K562 (cell line): ENCODE data around the gene BTBD1. TPM values are rescaled to one million over a fixed set of nuclear protein-coding genes. Genes with fewer than 3 reads are reported as not detected.

Experiments used
- ATAC-seq: fragments of 200-7000 bp; cut with Tn5 transposase; 3 replicates; pipeline ENCODE4 v1.9.1; 2020; ENCODE audit warnings: moderate library complexity
- BruUV-seq: library from RNA; stranded (reverse); fragments of 400-500 nt; replicated peaks from 2 replicates; lab custom pipeline; 2021; lab: Mats Ljungman, UMichigan
- CTCF ChIA-PET: fragments of 300-600 bp; formaldehyde crosslinking; extraction: SDS; loops from one replicate; lab custom pipeline; 2021; ENCODE audit warnings: low intra/inter-chr PET ratio; lab: Yijun Ruan, JAX
- POLR2A ChIA-PET: fragments of 300-600, 350-650 bp; sonication (Branson Sonifier 250); formaldehyde crosslinking; extraction: SDS; loops from one replicate; lab custom pipeline; 2021; ENCODE audit warnings: antibody characterized with exemption, inconsistent platforms; lab: Yijun Ruan, JAX
- DNase-seq, 4 experiments: peaks; one replicate each; pipeline versions ENCODE4 v3.0.0 to v3.0.0-alpha.2; 2011 to 2018; ENCODE audit warnings: low spot score in 3 of 4, mixed read lengths in 3 of 4; ENCODE audit errors: extremely low read depth in 1 of 4
- FAIRE-seq: peaks from 2 replicates; lab custom pipeline; 2011; peaks lifted over from hg19 to GRCh38; lab: Jason Lieb, UNC
- H2AFZ ChIP-seq: 2 replicates; pipeline ENCODE4 v1.6.0; 2011; ENCODE audit warnings: low read depth, low read length, control low read depth, inconsistent platforms
- H3K27ac ChIP-seq: fragments of 200-600 bp; 3 replicates; pipeline ENCODE4 v1.8.0; 2011; ENCODE audit warnings: low read depth, mild to moderate bottlenecking, control low read depth, inconsistent platforms, low read length, moderate library complexity, mixed read lengths; ENCODE audit errors: extremely low read depth
- H3K27me3 ChIP-seq, 2 experiments: fragments of 300-600 bp in 1 of 2; 2 replicates in 1 of 2; 3 replicates in 1 of 2; pipeline versions ENCODE4 v1.6.0 to v1.8.0; 2011; ENCODE audit warnings: inconsistent platforms in 2 of 2, low read length in 2 of 2, mild to moderate bottlenecking in 1 of 2, mixed read lengths in 1 of 2, moderate library complexity in 1 of 2; ENCODE audit not compliant: control insufficient read depth in 2 of 2, insufficient read depth in 2 of 2
- H3K36me3 ChIP-seq: fragments of 300-600 bp; 3 replicates; pipeline ENCODE4 v1.8.0; 2011; ENCODE audit warnings: mild to moderate bottlenecking, low read length, inconsistent platforms; ENCODE audit not compliant: control insufficient read depth, insufficient read depth
- H3K4me1 ChIP-seq, 2 experiments: fragments of 200-600 bp in 1 of 2; replicated peaks in 1 of 2; 2 replicates in 1 of 2; 3 replicates in 1 of 2; pipeline versions ENCODE4 v1.5.1 to v1.8.0; 2011; ENCODE audit warnings: inconsistent platforms in 2 of 2, low read length in 2 of 2, mild to moderate bottlenecking in 1 of 2, mixed read lengths in 1 of 2, moderate library complexity in 1 of 2; ENCODE audit not compliant: control insufficient read depth in 2 of 2, insufficient read depth in 2 of 2
- H3K4me2 ChIP-seq: 2 replicates; pipeline ENCODE4 v1.6.1; 2011; ENCODE audit warnings: low read length, control low read depth, inconsistent platforms, mixed read lengths; ENCODE audit not compliant: insufficient read depth
- H3K4me3 ChIP-seq: fragments of 200-600 bp; sonication (generic), shearing (Covaris generic); 2 replicates; pipeline ENCODE4 v1.5.1; 2016; ENCODE audit warnings: control low read depth, inconsistent platforms
- H3K79me2 ChIP-seq: fragments of 200-600 bp; 3 replicates; pipeline ENCODE4 v1.8.0; 2011; ENCODE audit warnings: low read length, inconsistent platforms; ENCODE audit not compliant: control insufficient read depth, insufficient read depth
- H3K9ac ChIP-seq, 2 experiments: 2 replicates each; pipeline versions ENCODE4 v1.6.0 to v1.6.1; 2011; ENCODE audit warnings: low read depth in 2 of 2, low read length in 2 of 2, control low read depth in 1 of 2, inconsistent platforms in 1 of 2, mild to moderate bottlenecking in 1 of 2, mixed read lengths in 1 of 2; ENCODE audit not compliant: insufficient read depth in 1 of 2
- H3K9me1 ChIP-seq: one replicate; pipeline ENCODE4 v1.6.0; 2011; ENCODE audit warnings: inconsistent platforms, mild to moderate bottlenecking, low read length, moderate library complexity; ENCODE audit not compliant: control insufficient read depth, insufficient read depth
- H3K9me3 ChIP-seq: replicated peaks from 2 replicates; pipeline ENCODE4 v1.5.1; 2011; ENCODE audit warnings: low read depth, low read length, inconsistent platforms; ENCODE audit not compliant: control insufficient read depth, insufficient read depth
- H4K20me1 ChIP-seq: replicated peaks from 2 replicates; pipeline ENCODE4 v1.6.1; 2011; ENCODE audit warnings: low read length, inconsistent platforms, mixed read lengths; ENCODE audit not compliant: control insufficient read depth, insufficient read depth
- DPF2 ChIP-seq: fragments of 450-650 bp; IDR thresholded peaks from 2 replicates; pipeline ENCODE4 v1.6.1; 2016
- ETS2 ChIP-seq: IDR thresholded peaks from 2 replicates; pipeline ENCODE4 v1.6.1; 2016; ENCODE audit warnings: borderline replicate concordance, missing genetic modification characterization, mild to moderate bottlenecking, moderate library complexity, missing compliant biosample characterization; ENCODE audit not compliant: poor library complexity, severe bottlenecking
- ETV5 ChIP-seq: sonication (generic); formaldehyde crosslinking; IDR thresholded peaks from 2 replicates; pipeline ENCODE4 v1.4.0; 2020; ENCODE audit warnings: low read depth, mild to moderate bottlenecking, missing genetic modification reagents
- HMGN3 ChIP-seq: IDR thresholded peaks from 2 replicates; pipeline ENCODE4 v1.6.1; 2011; ENCODE audit warnings: borderline replicate concordance, low read depth, mild to moderate bottlenecking, mixed read lengths, low read length; ENCODE audit not compliant: insufficient read length; ENCODE audit errors: extremely low read depth
- MLX ChIP-seq, 2 experiments: fragments of 450-650 bp in 1 of 2; sonication (generic) in 1 of 2; formaldehyde crosslinking; conservative IDR thresholded peaks; 2 replicates each; pipeline versions ENCODE4 v1.4.0 to v1.8.1; 2020 to 2022; ENCODE audit warnings: mild to moderate bottlenecking in 1 of 2, missing genetic modification reagents in 1 of 2
- OTX1 ChIP-seq: fragments of 450-650 bp; formaldehyde crosslinking; IDR thresholded peaks from 2 replicates; pipeline ENCODE4 v1.4.0; 2022; ENCODE audit warnings: mild to moderate bottlenecking
- PHTF2 ChIP-seq: fragments of 250-450 bp; sonication (Bioruptor Pico); IDR thresholded peaks from 2 replicates; pipeline ENCODE4 v1.5.0; 2021; ENCODE audit warnings: mild to moderate bottlenecking
- RBFOX2 ChIP-seq: fragments of 200-400 bp; formaldehyde crosslinking; IDR thresholded peaks from 2 replicates; pipeline ENCODE4 v1.6.1; 2017; ENCODE audit warnings: low read depth, mild to moderate bottlenecking, low read length, moderate library complexity
- SAFB ChIP-seq: fragments of 200-400 bp; formaldehyde crosslinking; IDR thresholded peaks from 2 replicates; pipeline ENCODE4 v1.6.1; 2017; ENCODE audit warnings: low read depth, low read length, borderline replicate concordance
- SFPQ ChIP-seq: fragments of 200-400 bp; formaldehyde crosslinking; IDR thresholded peaks from 2 replicates; pipeline ENCODE4 v1.6.1; 2017; ENCODE audit warnings: mild to moderate bottlenecking, low read depth, low read length, moderate library complexity
- SRSF1 ChIP-seq: fragments of 200-400 bp; formaldehyde crosslinking; IDR thresholded peaks from 2 replicates; pipeline ENCODE4 v1.6.1; 2017; ENCODE audit warnings: mild to moderate bottlenecking, low read depth, low read length, moderate library complexity
- STAG1 ChIP-seq: sonication (generic); formaldehyde crosslinking; IDR thresholded peaks from 2 replicates; pipeline ENCODE4 v1.5.0; 2020; ENCODE audit warnings: missing genetic modification reagents, borderline replicate concordance
- STAT5B ChIP-seq: fragments of 250-450 bp; sonication (Bioruptor Pico); IDR thresholded peaks from 2 replicates; pipeline ENCODE4 v1.8.0; 2021; ENCODE audit warnings: mild to moderate bottlenecking, inconsistent platforms
- TFAM ChIP-seq: fragments of 250-450 bp; sonication (Bioruptor Pico); conservative IDR thresholded peaks from 2 replicates; pipeline ENCODE4 v1.5.0; 2021; ENCODE audit warnings: mild to moderate bottlenecking, moderate library complexity
- UBTF ChIP-seq, 2 experiments: IDR thresholded peaks; 2 replicates each; pipeline ENCODE4 v1.6.1; 2012; ENCODE audit warnings: improper control_type of control experiment in 2 of 2, low read depth in 2 of 2, low read length in 2 of 2, borderline replicate concordance in 1 of 2
- ZEB2 ChIP-seq: fragments of 450-650 bp; IDR thresholded peaks from 2 replicates; pipeline ENCODE4 v1.6.1; 2016
- ZNF57 ChIP-seq: fragments of 450-650 bp; formaldehyde crosslinking; IDR thresholded peaks from 2 replicates; pipeline ENCODE4 v1.4.0; 2020; ENCODE audit warnings: mild to moderate bottlenecking, moderate library complexity
- ZNF644 ChIP-seq: fragments of 200-800 bp; sonication (Bioruptor generic); IDR thresholded peaks from 2 replicates; pipeline ENCODE4 v1.6.1; 2016; ENCODE audit warnings: low read depth, missing genetic modification characterization, missing compliant biosample characterization
- ZNF696 ChIP-seq: fragments of 250-450 bp; sonication (Bioruptor Pico); conservative IDR thresholded peaks from 2 replicates; pipeline ENCODE4 v1.4.0; 2020; ENCODE audit warnings: mild to moderate bottlenecking, moderate library complexity
- WGBS: fragments of 100-300 bp; shearing (Covaris generic); methylation state at CpG from one replicate; pipeline ENCODE4 v1.1.6; 2016; ENCODE audit warnings: low coverage, mixed read lengths; ENCODE audit not compliant: insufficient coverage; ENCODE audit errors: missing lambda C conversion rate; 5-methylcytosine and 5-hydroxymethylcytosine counted together
- in situ Hi-C: fragments of 300-500 bp; cut with MboI; formaldehyde crosslinking; loops from 4 replicates; pipeline ENCODE4 v1.15.0; 2018; ENCODE audit warnings: inconsistent platforms, mixed read lengths
- intact Hi-C: fragments of 100-400 bp; cut with micrococcal nuclease; formaldehyde crosslinking; loops from 2 replicates; pipeline ENCODE4 v1.14.2; 2022
- polyA plus RNA-seq, 8 experiments: library from polyadenylated mRNA; depleted of rRNA in 4 of 8; stranded (reverse) in 5 of 8; unstranded in 3 of 8; fragments of >200 nt; fragmentation: Nextera tagmentation in 2 of 8; fragmentation: Illumina TruSeq in 1 of 8; extraction: Ambion mirVana in 2 of 8; extraction: Trizol in 1 of 8; gene quantifications; 2 replicates each; pipeline versions ENCODE4 v1.2.1 to v1.2.3, GENCODE V29; 2011 to 2014; ENCODE audit warnings: inconsistent platforms in 1 of 8, missing spikeins in 1 of 8
- total RNA-seq, 7 experiments: library from RNA; depleted of rRNA in 6 of 7; stranded (reverse); fragments of >200 nt in 6 of 7; fragmentation: Illumina TruSeq in 2 of 7; extraction: Trizol in 2 of 7; gene quantifications; 2 replicates each; pipeline versions ENCODE4 v1.2.1 to v1.2.3, GENCODE V29; 2011 to 2021; ENCODE audit warnings: low replicate concordance in 1 of 7

BTBD1 gene
- total and polyA plus RNA-seq, 9 of the 15 experiments (the other 6 are each of a cell fraction or from before 2014, with no cell fraction given): 19.4 to 106 (median 90.4) TPM

GRCh38 chr15:83107841-83108181, 40.8 kb upstream of the BTBD1 start:
- Histone ChIP-seq H3K9me3 (no peaks in the 10 kb centered on the region), H3K27ac (no peak overlapping the region; the same call in 2 of the 3 replicates), H3K4me2 (peak overlapping the region; percentile 64), H3K79me2 (no peaks in the 10 kb centered on the region), H3K9me1 (no peaks in the 10 kb centered on the region), H3K27me3 (no peaks in the 10 kb centered on the region; a peak in 1 of 5 replicates), H3K4me3 (peak overlapping the region; percentile 51), H2AFZ (peak overlapping the region; percentile 67), H3K9ac (peak overlapping the region; percentile 41 to 88; a peak in 3 of 4 replicates), H3K36me3 (no peaks in the 10 kb centered on the region), H3K4me1 (peaks cover 18 to 24% of the 10 kb centered on the region in 2 experiments; a peak in 4 of 5 replicates), H4K20me1 (no peaks in the 10 kb centered on the region)
- POLR2A ChIA-PET: interaction anchor here (1.5 kb wide), 1 partner anchor 15 kb away, joined by 5 read pairs; no protein-coding TSS in a partner anchor
- CTCF ChIA-PET: no interaction called here
- no peak for ATAC-seq
- in situ Hi-C loops (no loop called here), intact Hi-C loops (loop anchor here (2.0 to 5.0 kb wide), 4 partner anchors 15 to 99 kb away; partner anchors contain the start of genes BTBD1, C15orf40 and HDGFL3)
- no peak for FAIRE-seq
- 46% methylated on average over 15 of the region's 30 CpGs for WGBS
- DNase-seq: no peak
- BruUV-seq: TSS peak; percentile 37
- TF ChIP-seq PHTF2 (CRISPR knock-in tag): no peak
- no peak for TF ChIP-seq HMGN3
- peak; percentile 57 for TF ChIP-seq RBFOX2
- no peak for TF ChIP-seq ZEB2
- no peak for TF ChIP-seq ZNF696 (CRISPR knock-in tag)
- TF ChIP-seq SAFB: no peak
- TF ChIP-seq UBTF (IDR thresholded peaks at IDR 0.05; ENCODE audit: borderline replicate concordance in 1 of 2, low read depth in 2 of 2, low read length in 2 of 2): 0 out of 4 replicates have a peak, but pooled peaks of 1 of the 2 experiments have one; percentile 37
- TF ChIP-seq ZNF644 (tag): no peak
- no peak for TF ChIP-seq ZNF57 (CRISPR knock-in tag)
- no peak for TF ChIP-seq SFPQ
- TF ChIP-seq STAT5B (CRISPR knock-in tag): no peak
- no peak for TF ChIP-seq SRSF1
- TF ChIP-seq DPF2: no peak
- no peak for TF ChIP-seq STAG1 (CRISPR knock-in tag)
- no peak for TF ChIP-seq OTX1 (CRISPR knock-in tag)
- no peak for TF ChIP-seq MLX (CRISPR knock-in tag; conservative IDR thresholded peaks at IDR 0.05)
- TF ChIP-seq TFAM: no peak
- TF ChIP-seq ETS2 (tag): no peak
- TF ChIP-seq ETV5 (CRISPR knock-in tag): no peak
